Adrenal gland (tissue), 5 donors: ENCODE results near the gene MLKL.

Source experiments
- POLR2A ChIP-seq, 2 donors: fragments of 450-650 bp; IDR thresholded peaks; one replicate each; pipeline ENCODE4 v1.6.1; 2017; ENCODE audit warnings: antibody characterized with exemption in 2 of 2, mild to moderate bottlenecking in 2 of 2, moderate library complexity in 1 of 2
- TF ChIP-seq, protein P1 (sequence below), 6 experiments: fragments of 450-650 bp in 4 of 6; fragments of 200-600 bp in 2 of 6; sonication (generic) in 1 of 6; IDR thresholded peaks; 1 replicate in 5 of 6; 2 replicates in 1 of 6; pipeline versions ENCODE4 v1.5.1 to v1.8.0; 2016 to 2021; ENCODE audit warnings: antibody characterized with exemption in 6 of 6, mild to moderate bottlenecking in 2 of 6, moderate library complexity in 1 of 6
- donor health status: DM: no; HTN: no; CAD: no.

DNA sequence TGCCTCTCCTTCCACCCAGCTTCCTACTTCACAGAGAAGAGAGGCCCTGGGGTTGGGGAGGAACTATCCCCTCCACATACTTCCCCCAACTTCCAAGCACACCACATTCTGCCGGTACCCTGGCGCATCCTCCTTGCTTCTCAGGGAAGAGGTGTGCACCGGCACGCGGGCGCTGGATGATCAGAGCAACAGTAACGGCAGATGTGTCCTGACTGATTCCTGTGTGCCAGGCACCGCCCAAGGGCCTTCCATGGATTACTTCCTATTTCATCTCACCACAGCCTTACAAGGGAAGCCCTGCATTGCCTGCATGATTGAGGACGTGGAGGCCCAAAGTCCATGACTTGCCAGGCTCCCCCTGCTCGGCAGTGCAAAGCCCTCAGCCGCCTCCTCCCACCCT is 21.1 kb upstream of the MLKL start:
- no peak for TF ChIP-seq POLR2A (IDR thresholded peaks at IDR 0.05)
- TF ChIP-seq, protein P1, sequence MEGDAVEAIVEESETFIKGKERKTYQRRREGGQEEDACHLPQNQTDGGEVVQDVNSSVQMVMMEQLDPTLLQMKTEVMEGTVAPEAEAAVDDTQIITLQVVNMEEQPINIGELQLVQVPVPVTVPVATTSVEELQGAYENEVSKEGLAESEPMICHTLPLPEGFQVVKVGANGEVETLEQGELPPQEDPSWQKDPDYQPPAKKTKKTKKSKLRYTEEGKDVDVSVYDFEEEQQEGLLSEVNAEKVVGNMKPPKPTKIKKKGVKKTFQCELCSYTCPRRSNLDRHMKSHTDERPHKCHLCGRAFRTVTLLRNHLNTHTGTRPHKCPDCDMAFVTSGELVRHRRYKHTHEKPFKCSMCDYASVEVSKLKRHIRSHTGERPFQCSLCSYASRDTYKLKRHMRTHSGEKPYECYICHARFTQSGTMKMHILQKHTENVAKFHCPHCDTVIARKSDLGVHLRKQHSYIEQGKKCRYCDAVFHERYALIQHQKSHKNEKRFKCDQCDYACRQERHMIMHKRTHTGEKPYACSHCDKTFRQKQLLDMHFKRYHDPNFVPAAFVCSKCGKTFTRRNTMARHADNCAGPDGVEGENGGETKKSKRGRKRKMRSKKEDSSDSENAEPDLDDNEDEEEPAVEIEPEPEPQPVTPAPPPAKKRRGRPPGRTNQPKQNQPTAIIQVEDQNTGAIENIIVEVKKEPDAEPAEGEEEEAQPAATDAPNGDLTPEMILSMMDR (IDR thresholded peaks at IDR 0.05) = no peak
